ENCODE results near the gene APBB1IP.

The APBB1IP gene

GRCh38 chr10:26412932-26413331 is 25.2 kb upstream of the APBB1IP start:
- Histone ChIP-seq H3K9me2 (replicated peaks; ENCODE audit: insufficient read depth, low read length) (no peaks in the 10 kb centered on the region), H3K36me3 (ENCODE audit: low read length) (no peaks in the 10 kb centered on the region), H3K4me2 (ENCODE audit: low read depth, low read length, poor library complexity, severe bottlenecking) (no peak overlapping the region), H3K9ac (ENCODE audit: low read length) (no peak overlapping the region), H3K9me3 (ENCODE audit: insufficient read depth, low read length) (no peaks in the 10 kb centered on the region), H2AFZ (ENCODE audit: low read depth, low read length, severe bottlenecking) (no peak overlapping the region), H3K27ac (ENCODE audit: low read depth, low read length) (no peak overlapping the region), H3K79me2 (ENCODE audit: insufficient read depth, low read length) (no peaks in the 10 kb centered on the region), H3F3A (ENCODE audit: insufficient read depth) (no peaks in the 10 kb centered on the region), H4K20me1 (ENCODE audit: low read depth, low read length) (no peaks in the 10 kb centered on the region), H3K4me3 (ENCODE audit: insufficient read depth, low read length, poor library complexity, severe bottlenecking) (no peak overlapping the region), H3K27me3 (ENCODE audit: low read length) (no peaks in the 10 kb centered on the region)
- no peak for TF ChIP-seq EZH2phosphoT487 (conservative IDR thresholded peaks at IDR 0.05; ENCODE audit: low read length)
- no peak for TF ChIP-seq CTCF (IDR thresholded peaks at IDR 0.05; ENCODE audit: insufficient read depth, low read length, poor library complexity, severe bottlenecking)

- Histone ChIP-seq H3K9me2 (replicated peaks; ENCODE audit: insufficient read depth, low read length) (no peaks in the 10 kb centered on the region), H3K79me2 (ENCODE audit: insufficient read depth, low read length) (no peaks in the 10 kb centered on the region), H3K36me3 (ENCODE audit: low read length) (no peaks in the 10 kb centered on the region), H3F3A (ENCODE audit: insufficient read depth) (no peaks in the 10 kb centered on the region), H3K4me3 (ENCODE audit: insufficient read depth, low read length, poor library complexity, severe bottlenecking) (no peak overlapping the region), H3K9ac (ENCODE audit: low read length) (no peak overlapping the region), H3K27me3 (ENCODE audit: low read length) (no peaks in the 10 kb centered on the region), H3K4me2 (ENCODE audit: low read depth, low read length, poor library complexity, severe bottlenecking) (no peak overlapping the region), H2AFZ (ENCODE audit: low read depth, low read length, severe bottlenecking) (no peak overlapping the region), H4K20me1 (ENCODE audit: low read depth, low read length) (no peaks in the 10 kb centered on the region), H3K27ac (ENCODE audit: low read depth, low read length) (no peak overlapping the region), H3K9me3 (ENCODE audit: insufficient read depth, low read length) (no peaks in the 10 kb centered on the region)
- TF ChIP-seq EZH2phosphoT487 (conservative IDR thresholded peaks at IDR 0.05; ENCODE audit: low read length) = no peak
- TF ChIP-seq CTCF (IDR thresholded peaks at IDR 0.05; ENCODE audit: insufficient read depth, low read length, poor library complexity, severe bottlenecking) = no peak
These were observed 24.8 kb upstream of the APBB1IP start for GRCh38 chr10:26413375-26413774.

- H3F3A ChIP-seq (ENCODE audit: insufficient read depth) = no peaks in the 10 kb centered on the region
- H3K27ac ChIP-seq (ENCODE audit: low read depth, low read length) = no peak overlapping the region
- H3K36me3 ChIP-seq (ENCODE audit: low read length) = no peaks in the 10 kb centered on the region
- H3K9me3 ChIP-seq (ENCODE audit: insufficient read depth, low read length) = no peaks in the 10 kb centered on the region
- no peak overlapping the region for H3K9ac ChIP-seq (ENCODE audit: low read length)
- no peak overlapping the region for H2AFZ ChIP-seq (ENCODE audit: low read depth, low read length, severe bottlenecking)
- no peaks in the 10 kb centered on the region for H4K20me1 ChIP-seq (ENCODE audit: low read depth, low read length)
- H3K27me3 ChIP-seq (ENCODE audit: low read length) = no peaks in the 10 kb centered on the region
- no peak overlapping the region for H3K4me3 ChIP-seq (ENCODE audit: insufficient read depth, low read length, poor library complexity, severe bottlenecking)
- TF ChIP-seq CTCF (IDR thresholded peaks at IDR 0.05; ENCODE audit: insufficient read depth, low read length, poor library complexity, severe bottlenecking) (no peak), EZH2phosphoT487 (conservative IDR thresholded peaks at IDR 0.05; ENCODE audit: low read length) (no peak)
- H3K9me2 ChIP-seq (replicated peaks; ENCODE audit: insufficient read depth, low read length) = no peaks in the 10 kb centered on the region
- no peaks in the 10 kb centered on the region for H3K79me2 ChIP-seq (ENCODE audit: insufficient read depth, low read length)
- no peak overlapping the region for H3K4me2 ChIP-seq (ENCODE audit: low read depth, low read length, poor library complexity, severe bottlenecking)
These were observed 21.0 kb upstream of the APBB1IP start for GRCh38 chr10:26417136-26417535.
